Nephron (organoid): ENCODE data around the gene TRPV6.

Source experiments
- H3K27ac Mint-ChIP-seq, 3 experiments: 2 replicates each; pipeline ENCODE4 v1.8.0; 2020; ENCODE audit warnings: mixed read lengths in 3 of 3, mild to moderate bottlenecking in 2 of 3, moderate library complexity in 1 of 3
- H3K27me3 Mint-ChIP-seq: 2 replicates; pipeline ENCODE4 v1.8.0; 2021; ENCODE audit warnings: low read depth, mild to moderate bottlenecking, moderate library complexity, mixed read lengths
- H3K36me3 Mint-ChIP-seq: 2 replicates; pipeline ENCODE4 v1.8.0; 2020; ENCODE audit warnings: low read depth, mixed read lengths
- H3K4me1 Mint-ChIP-seq: 2 replicates; pipeline ENCODE4 v1.8.0; 2020; ENCODE audit warnings: mixed read lengths
- H3K4me3 Mint-ChIP-seq, 3 experiments: 2 replicates each; pipeline ENCODE4 v1.8.0; 2020; ENCODE audit warnings: mild to moderate bottlenecking in 3 of 3, mixed read lengths in 3 of 3, moderate library complexity in 2 of 3
- H3K9me3 Mint-ChIP-seq: 2 replicates; pipeline ENCODE4 v1.8.0; 2020; ENCODE audit warnings: mixed read lengths
- CTCF ChIP-seq, 3 experiments: fragments of 200-600 bp; sonication (generic); IDR thresholded peaks; one replicate each; pipeline ENCODE4 v1.5.0; 2021; ENCODE audit warnings: antibody characterized with exemption in 3 of 3; ENCODE audit not compliant: unreplicated experiment in 3 of 3

Gene TRPV6

GRCh38 chr7:142930126-142930730 lies 44.7 kb upstream of the TRPV6 start:
- Mint-ChIP-seq H3K36me3 (no peaks in the 10 kb centered on the region), H3K27ac (no peak overlapping the region), H3K27me3 (peaks cover 13% of the 10 kb centered on the region), H3K9me3 (no peaks in the 10 kb centered on the region), H3K4me3 (no peak overlapping the region), H3K4me1 (no peaks in the 10 kb centered on the region)
- no peak for TF ChIP-seq CTCF (IDR thresholded peaks at IDR 0.05; ENCODE audit: unreplicated experiment in 3 of 3)

- Mint-ChIP-seq H3K27ac (no peak overlapping the region), H3K4me1 (no peaks in the 10 kb centered on the region), H3K4me3 (no peak overlapping the region), H3K27me3 (peaks cover 13% of the 10 kb centered on the region), H3K9me3 (no peaks in the 10 kb centered on the region), H3K36me3 (no peaks in the 10 kb centered on the region)
- no peak for TF ChIP-seq CTCF (IDR thresholded peaks at IDR 0.05; ENCODE audit: unreplicated experiment in 3 of 3)
Observed at GRCh38 chr7:142927949-142928348, 42.4 kb upstream of the TRPV6 start.

GRCh38 chr7:142927085-142927745 lies 41.7 kb upstream of the TRPV6 start:
- Mint-ChIP-seq H3K4me3 (no peak overlapping the region), H3K9me3 (no peaks in the 10 kb centered on the region), H3K36me3 (no peaks in the 10 kb centered on the region), H3K27ac (no peak overlapping the region), H3K27me3 (peaks cover 13% of the 10 kb centered on the region), H3K4me1 (no peaks in the 10 kb centered on the region)
- no peak for TF ChIP-seq CTCF (IDR thresholded peaks at IDR 0.05; ENCODE audit: unreplicated experiment in 3 of 3)

GRCh38 chr7:142925413-142925812 lies 39.9 kb upstream of the TRPV6 start:
- H3K27ac Mint-ChIP-seq, result no peak overlapping the region
- no peaks in the 10 kb centered on the region for H3K9me3 Mint-ChIP-seq
- H3K27me3 Mint-ChIP-seq, result peaks cover 15% of the 10 kb centered on the region
- TF ChIP-seq CTCF (IDR thresholded peaks at IDR 0.05; ENCODE audit: unreplicated experiment in 3 of 3), result no peak
- no peaks in the 10 kb centered on the region for H3K36me3 Mint-ChIP-seq
- H3K4me1 Mint-ChIP-seq, result no peaks in the 10 kb centered on the region
- no peak overlapping the region for H3K4me3 Mint-ChIP-seq

GRCh38 chr7:142923391-142923790 lies 37.8 kb upstream of the TRPV6 start:
- no peak for TF ChIP-seq CTCF (IDR thresholded peaks at IDR 0.05; ENCODE audit: unreplicated experiment in 3 of 3)
- no peaks in the 10 kb centered on the region for H3K36me3 Mint-ChIP-seq
- no peaks in the 10 kb centered on the region for H3K9me3 Mint-ChIP-seq
- H3K27ac Mint-ChIP-seq, result no peak overlapping the region
- H3K4me3 Mint-ChIP-seq, result no peak overlapping the region
- H3K4me1 Mint-ChIP-seq, result no peaks in the 10 kb centered on the region
- peaks cover 13% of the 10 kb centered on the region for H3K27me3 Mint-ChIP-seq

- H3K9me3 Mint-ChIP-seq, result no peaks in the 10 kb centered on the region
- peaks cover 5% of the 10 kb centered on the region for H3K27me3 Mint-ChIP-seq
- no peaks in the 10 kb centered on the region for H3K4me1 Mint-ChIP-seq
- no peak for TF ChIP-seq CTCF (IDR thresholded peaks at IDR 0.05; ENCODE audit: unreplicated experiment in 3 of 3)
- H3K27ac Mint-ChIP-seq, result no peak overlapping the region
- no peaks in the 10 kb centered on the region for H3K36me3 Mint-ChIP-seq
- no peak overlapping the region for H3K4me3 Mint-ChIP-seq
Observed at GRCh38 chr7:142919656-142920055, 34.1 kb upstream of the TRPV6 start.
